ENCODE measurements around the gene TTC39A.

TTC39A gene

GRCh38 chr1:51330331-51331201, at the start of gene TTC39A:
TSS of gene TTC39A (minus strand) at chr1:51330562. CDS start at chr1:51330477, 85 bp downstream.
- Histone ChIP-seq H3K9me3 (ENCODE audit: control insufficient read depth in 5 of 5, low read length in 5 of 5) (no peaks in the 10 kb centered on the region), H3K9ac (ENCODE audit: low read length in 5 of 5) (peak within 1 kb of the TSS in 1 of 5 donors; percentile 6), H3K27ac (ENCODE audit: low read depth, low read length) (no peak within 1 kb of the TSS), H3K4me3 (ENCODE audit: low read depth in 1 of 5, low read length in 5 of 5) (peak within 1 kb of the TSS; percentile 41 to 67 (median 56)), H3K27me3 (ENCODE audit: control insufficient read depth in 5 of 5, insufficient read depth in 4 of 5, low read length in 5 of 5) (peaks cover 0 to 17% (median 13%) of the 10 kb centered on the region in 5 donors), H3K36me3 (ENCODE audit: control insufficient read depth in 5 of 5, insufficient read depth in 5 of 5, low read length in 5 of 5) (no peaks in the 10 kb centered on the region), H3K4me1 (ENCODE audit: control insufficient read depth in 5 of 5, insufficient read depth in 5 of 5, low read length in 5 of 5) (peaks cover 3 to 21% (median 10%) of the 10 kb centered on the region in 5 donors)

- Histone ChIP-seq H3K9ac (ENCODE audit: low read length in 5 of 5) (no peak overlapping the region), H3K27me3 (ENCODE audit: control insufficient read depth in 5 of 5, insufficient read depth in 4 of 5, low read length in 5 of 5) (no peaks in the 10 kb centered on the region), H3K9me3 (ENCODE audit: control insufficient read depth in 5 of 5, low read length in 5 of 5) (peaks cover 0 to 5% (median 3%) of the 10 kb centered on the region in 5 donors), H3K27ac (ENCODE audit: low read depth, low read length) (no peak overlapping the region), H3K36me3 (ENCODE audit: control insufficient read depth in 5 of 5, insufficient read depth in 5 of 5, low read length in 5 of 5) (peaks cover 28 to 50% (median 34%) of the 10 kb centered on the region in 5 donors), H3K4me1 (ENCODE audit: control insufficient read depth in 5 of 5, insufficient read depth in 5 of 5, low read length in 5 of 5) (no peaks in the 10 kb centered on the region), H3K4me3 (ENCODE audit: low read depth in 1 of 5, low read length in 5 of 5) (no peak overlapping the region)
Measured at GRCh38 chr1:51378871-51379270, 48.5 kb upstream of the TTC39A start.

- H3K4me3 ChIP-seq (ENCODE audit: low read depth in 1 of 5, low read length in 5 of 5), result no peak overlapping the region
- no peak overlapping the region for H3K27ac ChIP-seq (ENCODE audit: low read depth, low read length)
- no peak overlapping the region for H3K9ac ChIP-seq (ENCODE audit: low read length in 5 of 5)
- peaks cover 28 to 57% (median 40%) of the 10 kb centered on the region in 5 donors for H3K36me3 ChIP-seq (ENCODE audit: control insufficient read depth in 5 of 5, insufficient read depth in 5 of 5, low read length in 5 of 5)
- H3K4me1 ChIP-seq (ENCODE audit: control insufficient read depth in 5 of 5, insufficient read depth in 5 of 5, low read length in 5 of 5), result no peaks in the 10 kb centered on the region
- no peaks in the 10 kb centered on the region for H3K9me3 ChIP-seq (ENCODE audit: control insufficient read depth in 5 of 5, low read length in 5 of 5)
- no peaks in the 10 kb centered on the region for H3K27me3 ChIP-seq (ENCODE audit: control insufficient read depth in 5 of 5, insufficient read depth in 4 of 5, low read length in 5 of 5)
Measured at GRCh38 chr1:51373898-51374297, 43.5 kb upstream of the TTC39A start.

- H3K9me3 ChIP-seq (ENCODE audit: control insufficient read depth in 5 of 5, low read length in 5 of 5), result no peaks in the 10 kb centered on the region
- no peak overlapping the region for H3K9ac ChIP-seq (ENCODE audit: low read length in 5 of 5)
- H3K4me3 ChIP-seq (ENCODE audit: low read depth in 1 of 5, low read length in 5 of 5), result no peak overlapping the region
- no peaks in the 10 kb centered on the region for H3K27me3 ChIP-seq (ENCODE audit: control insufficient read depth in 5 of 5, insufficient read depth in 4 of 5, low read length in 5 of 5)
- no peak overlapping the region for H3K27ac ChIP-seq (ENCODE audit: low read depth, low read length)
- no peaks in the 10 kb centered on the region for H3K4me1 ChIP-seq (ENCODE audit: control insufficient read depth in 5 of 5, insufficient read depth in 5 of 5, low read length in 5 of 5)
- peaks cover 22 to 52% (median 35%) of the 10 kb centered on the region in 5 donors for H3K36me3 ChIP-seq (ENCODE audit: control insufficient read depth in 5 of 5, insufficient read depth in 5 of 5, low read length in 5 of 5)
Measured at GRCh38 chr1:51372561-51372960, 42.2 kb upstream of the TTC39A start.

GRCh38 chr1:51369171-51369570, 38.8 kb upstream of the TTC39A start:
- H3K36me3 ChIP-seq (ENCODE audit: control insufficient read depth in 5 of 5, insufficient read depth in 5 of 5, low read length in 5 of 5), result peaks cover 22 to 60% (median 37%) of the 10 kb centered on the region in 5 donors
- H3K9me3 ChIP-seq (ENCODE audit: control insufficient read depth in 5 of 5, low read length in 5 of 5), result no peaks in the 10 kb centered on the region
- no peak overlapping the region for H3K27ac ChIP-seq (ENCODE audit: low read depth, low read length)
- no peak overlapping the region for H3K9ac ChIP-seq (ENCODE audit: low read length in 5 of 5)
- H3K27me3 ChIP-seq (ENCODE audit: control insufficient read depth in 5 of 5, insufficient read depth in 4 of 5, low read length in 5 of 5), result no peaks in the 10 kb centered on the region
- H3K4me3 ChIP-seq (ENCODE audit: low read depth in 1 of 5, low read length in 5 of 5), result no peak overlapping the region
- H3K4me1 ChIP-seq (ENCODE audit: control insufficient read depth in 5 of 5, insufficient read depth in 5 of 5, low read length in 5 of 5), result no peaks in the 10 kb centered on the region

- no peaks in the 10 kb centered on the region for H3K4me1 ChIP-seq (ENCODE audit: control insufficient read depth in 5 of 5, insufficient read depth in 5 of 5, low read length in 5 of 5)
- no peak overlapping the region for H3K27ac ChIP-seq (ENCODE audit: low read depth, low read length)
- H3K4me3 ChIP-seq (ENCODE audit: low read depth in 1 of 5, low read length in 5 of 5), result no peak overlapping the region
- H3K9me3 ChIP-seq (ENCODE audit: control insufficient read depth in 5 of 5, low read length in 5 of 5), result no peaks in the 10 kb centered on the region
- H3K36me3 ChIP-seq (ENCODE audit: control insufficient read depth in 5 of 5, insufficient read depth in 5 of 5, low read length in 5 of 5), result peaks cover 29 to 52% (median 39%) of the 10 kb centered on the region in 5 donors
- H3K27me3 ChIP-seq (ENCODE audit: control insufficient read depth in 5 of 5, insufficient read depth in 4 of 5, low read length in 5 of 5), result no peaks in the 10 kb centered on the region
- no peak overlapping the region for H3K9ac ChIP-seq (ENCODE audit: low read length in 5 of 5)
Measured at GRCh38 chr1:51365774-51366173, 35.4 kb upstream of the TTC39A start.

- no peak overlapping the region for H3K27ac ChIP-seq (ENCODE audit: low read depth, low read length)
- peaks cover 35 to 66% (median 51%) of the 10 kb centered on the region in 5 donors for H3K36me3 ChIP-seq (ENCODE audit: control insufficient read depth in 5 of 5, insufficient read depth in 5 of 5, low read length in 5 of 5)
- H3K9ac ChIP-seq (ENCODE audit: low read length in 5 of 5), result no peak overlapping the region
Measured at GRCh38 chr1:51359879-51360278, 29.5 kb upstream of the TTC39A start.

GRCh38 chr1:51355382-51355781, 25.0 kb upstream of the TTC39A start:
- Histone ChIP-seq H3K36me3 (ENCODE audit: control insufficient read depth in 5 of 5, insufficient read depth in 5 of 5, low read length in 5 of 5) (peaks cover 9 to 59% (median 32%) of the 10 kb centered on the region in 5 donors), H3K9ac (ENCODE audit: low read length in 5 of 5) (no peak overlapping the region), H3K27me3 (ENCODE audit: control insufficient read depth in 5 of 5, insufficient read depth in 4 of 5, low read length in 5 of 5) (no peaks in the 10 kb centered on the region)

More at GRCh38 chr1:51359879-51360278, 29.5 kb upstream of the TTC39A start:
- no peak overlapping the region for H3K4me3 ChIP-seq (ENCODE audit: low read depth in 1 of 5, low read length in 5 of 5)
- H3K9me3 ChIP-seq (ENCODE audit: control insufficient read depth in 5 of 5, low read length in 5 of 5), result no peaks in the 10 kb centered on the region
- H3K4me1 ChIP-seq (ENCODE audit: control insufficient read depth in 5 of 5, insufficient read depth in 5 of 5, low read length in 5 of 5), result no peaks in the 10 kb centered on the region
- H3K27me3 ChIP-seq (ENCODE audit: control insufficient read depth in 5 of 5, insufficient read depth in 4 of 5, low read length in 5 of 5), result no peaks in the 10 kb centered on the region

GRCh38 chr1:51354416-51354815, 24.1 kb upstream of the TTC39A start:
- no peak overlapping the region for H3K4me3 ChIP-seq (ENCODE audit: low read depth in 1 of 5, low read length in 5 of 5)
- no peaks in the 10 kb centered on the region for H3K9me3 ChIP-seq (ENCODE audit: control insufficient read depth in 5 of 5, low read length in 5 of 5)
- H3K27me3 ChIP-seq (ENCODE audit: control insufficient read depth in 5 of 5, insufficient read depth in 4 of 5, low read length in 5 of 5), result no peaks in the 10 kb centered on the region
- H3K4me1 ChIP-seq (ENCODE audit: control insufficient read depth in 5 of 5, insufficient read depth in 5 of 5, low read length in 5 of 5), result no peaks in the 10 kb centered on the region
- no peak overlapping the region for H3K9ac ChIP-seq (ENCODE audit: low read length in 5 of 5)
- no peak overlapping the region for H3K27ac ChIP-seq (ENCODE audit: low read depth, low read length)
- H3K36me3 ChIP-seq (ENCODE audit: control insufficient read depth in 5 of 5, insufficient read depth in 5 of 5, low read length in 5 of 5), result peaks cover 9 to 50% (median 25%) of the 10 kb centered on the region in 5 donors

More at GRCh38 chr1:51355382-51355781, 25.0 kb upstream of the TTC39A start:
- no peak overlapping the region for H3K27ac ChIP-seq (ENCODE audit: low read depth, low read length)
- H3K4me1 ChIP-seq (ENCODE audit: control insufficient read depth in 5 of 5, insufficient read depth in 5 of 5, low read length in 5 of 5), result no peaks in the 10 kb centered on the region
- no peaks in the 10 kb centered on the region for H3K9me3 ChIP-seq (ENCODE audit: control insufficient read depth in 5 of 5, low read length in 5 of 5)
- H3K4me3 ChIP-seq (ENCODE audit: low read depth in 1 of 5, low read length in 5 of 5), result no peak overlapping the region

- Histone ChIP-seq H3K9ac (ENCODE audit: low read length in 5 of 5) (no peak overlapping the region), H3K4me3 (ENCODE audit: low read depth in 1 of 5, low read length in 5 of 5) (no peak overlapping the region), H3K36me3 (ENCODE audit: control insufficient read depth in 5 of 5, insufficient read depth in 5 of 5, low read length in 5 of 5) (peaks cover 9 to 36% (median 25%) of the 10 kb centered on the region in 5 donors), H3K4me1 (ENCODE audit: control insufficient read depth in 5 of 5, insufficient read depth in 5 of 5, low read length in 5 of 5) (no peaks in the 10 kb centered on the region), H3K9me3 (ENCODE audit: control insufficient read depth in 5 of 5, low read length in 5 of 5) (no peaks in the 10 kb centered on the region), H3K27ac (ENCODE audit: low read depth, low read length) (no peak overlapping the region), H3K27me3 (ENCODE audit: control insufficient read depth in 5 of 5, insufficient read depth in 4 of 5, low read length in 5 of 5) (no peaks in the 10 kb centered on the region)
Measured at GRCh38 chr1:51351907-51352306, 21.5 kb upstream of the TTC39A start.
